ENCODE results near the gene WNT3A.

GRCh38 chr1:228050571-228051231, 43.9 kb downstream of the WNT3A start:
- TF ChIP-seq POLR2A (IDR thresholded peaks at IDR 0.05): no peak
- no peak for TF ChIP-seq CTCF (IDR thresholded peaks at IDR 0.05 in 8 of 11, conservative IDR thresholded peaks at IDR 0.05 in 3 of 11)

All from spleen (tissue), 7 donors.